Stimulated activated naive CD8-positive, alpha-beta T cell treated with anti-CD3 and anti-CD28 coated beads, Interleukin-15, amount 100 ng/mL, for 72 hours (primary cell): ENCODE results near the gene KIRREL3.

Experiments
- ATAC-seq: fragments of 150-1000 bp; cut with Tn5 transposase; 2 replicates; pipeline ENCODE4 v1.10.0; 2021; ENCODE audit warnings: mild to moderate bottlenecking, moderate library complexity
- DNase-seq, 2 donors: peaks; one replicate each; pipeline ENCODE4 v3.0.0; 2021 to 2022
- H3K27ac Mint-ChIP-seq, 2 donors: one replicate each; pipeline ENCODE4 v1.8.0; 2022; ENCODE audit warnings: mild to moderate bottlenecking in 2 of 2, mixed read lengths in 2 of 2, moderate library complexity in 2 of 2
- H3K27me3 Mint-ChIP-seq: one replicate; pipeline ENCODE4 v1.8.0; 2022; ENCODE audit warnings: mixed read lengths
- H3K4me1 Mint-ChIP-seq: one replicate; pipeline ENCODE4 v1.8.0; 2022; ENCODE audit warnings: mild to moderate bottlenecking, mixed read lengths
- H3K4me3 Mint-ChIP-seq, 2 donors: one replicate each; pipeline ENCODE4 v1.8.0; 2022; ENCODE audit warnings: mild to moderate bottlenecking in 2 of 2, mixed read lengths in 2 of 2, moderate library complexity in 1 of 2
- H3K9me3 Mint-ChIP-seq, 2 donors: one replicate each; pipeline ENCODE4 v1.8.0; 2022; ENCODE audit warnings: mixed read lengths in 2 of 2

KIRREL3 gene

DNA sequence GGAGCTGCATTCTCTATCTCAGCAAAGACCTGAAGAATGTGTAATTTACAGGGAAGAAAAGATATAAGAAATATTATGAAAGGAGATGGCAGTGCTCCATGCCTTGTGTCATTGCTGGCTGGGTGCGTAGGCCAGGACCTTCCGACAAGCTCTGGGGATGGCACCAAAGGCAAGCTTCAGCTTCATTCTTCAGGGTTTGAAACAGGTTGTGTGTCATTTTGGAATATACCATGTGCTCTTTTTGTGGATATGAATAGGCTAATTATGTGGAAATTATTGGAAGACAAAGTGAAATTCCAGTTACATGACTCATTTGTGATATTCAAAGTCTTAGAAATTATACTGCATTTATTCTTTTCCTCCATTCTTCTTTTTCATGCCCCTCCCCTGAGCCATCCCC lies 5.7 kb upstream of the KIRREL3 start:
- no peak overlapping the region for H3K27ac Mint-ChIP-seq
- H3K4me1 Mint-ChIP-seq: no peaks in the 10 kb centered on the region
- no peaks in the 10 kb centered on the region for H3K27me3 Mint-ChIP-seq
- DNase-seq (no peak), ATAC-seq (no peak)
- H3K9me3 Mint-ChIP-seq: no peaks in the 10 kb centered on the region
- H3K4me3 Mint-ChIP-seq: no peak overlapping the region

- peak; percentile 47 for ATAC-seq
- no peak for DNase-seq
- Mint-ChIP-seq H3K27me3 (no peaks in the 10 kb centered on the region), H3K9me3 (no peaks in the 10 kb centered on the region), H3K4me3 (no peak overlapping the region), H3K27ac (no peak overlapping the region), H3K4me1 (no peaks in the 10 kb centered on the region)
These were observed 2.9 kb upstream of the KIRREL3 start for GRCh38 chr11:127003260-127003981.

GRCh38 chr11:127002669-127003259 lies 2.2 kb upstream of the KIRREL3 start:
- ATAC-seq: no peak
- H3K4me3 Mint-ChIP-seq: no peak overlapping the region

GRCh38 chr11:127000981-127001380 lies 411 bp upstream of the KIRREL3 start:
- ATAC-seq: no peak
- Mint-ChIP-seq H3K4me3 (no peak overlapping the region), H3K4me1 (no peaks in the 10 kb centered on the region), H3K27me3 (no peaks in the 10 kb centered on the region), H3K9me3 (no peaks in the 10 kb centered on the region), H3K27ac (no peak overlapping the region)
- DNase-seq: no peak

More at GRCh38 chr11:127002669-127003259, 2.2 kb upstream of the KIRREL3 start:
- Mint-ChIP-seq H3K27me3 (no peaks in the 10 kb centered on the region), H3K9me3 (no peaks in the 10 kb centered on the region), H3K4me1 (no peaks in the 10 kb centered on the region), H3K27ac (no peak overlapping the region)
- DNase-seq: no peak

DNA sequence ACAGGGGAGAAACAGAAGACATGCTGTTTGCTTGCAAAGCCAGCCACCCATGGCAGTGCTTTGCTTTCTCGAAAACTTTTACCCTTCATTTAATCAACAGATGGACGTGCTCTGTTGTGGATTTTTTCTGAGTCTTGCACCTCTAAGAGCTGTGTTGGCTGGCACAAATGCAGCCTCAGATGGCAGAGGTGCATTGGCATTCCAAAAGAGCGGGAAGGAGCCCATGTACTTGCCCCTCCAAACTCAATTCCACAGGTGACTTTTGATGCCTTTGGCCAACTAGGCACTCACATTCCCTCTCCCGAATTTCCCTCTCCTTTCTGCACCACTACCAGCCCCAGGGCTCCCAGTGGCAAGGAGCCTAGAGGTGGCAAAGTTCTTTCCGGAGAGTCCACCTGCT lies 1.2 kb downstream of the KIRREL3 start:
- H3K4me1 Mint-ChIP-seq: no peaks in the 10 kb centered on the region
- no peak overlapping the region for H3K4me3 Mint-ChIP-seq
- peaks cover 6% of the 10 kb centered on the region for H3K27me3 Mint-ChIP-seq
- DNase-seq (no peak), ATAC-seq (no peak)
- H3K27ac Mint-ChIP-seq: no peak overlapping the region
- H3K9me3 Mint-ChIP-seq: no peaks in the 10 kb centered on the region

DNA sequence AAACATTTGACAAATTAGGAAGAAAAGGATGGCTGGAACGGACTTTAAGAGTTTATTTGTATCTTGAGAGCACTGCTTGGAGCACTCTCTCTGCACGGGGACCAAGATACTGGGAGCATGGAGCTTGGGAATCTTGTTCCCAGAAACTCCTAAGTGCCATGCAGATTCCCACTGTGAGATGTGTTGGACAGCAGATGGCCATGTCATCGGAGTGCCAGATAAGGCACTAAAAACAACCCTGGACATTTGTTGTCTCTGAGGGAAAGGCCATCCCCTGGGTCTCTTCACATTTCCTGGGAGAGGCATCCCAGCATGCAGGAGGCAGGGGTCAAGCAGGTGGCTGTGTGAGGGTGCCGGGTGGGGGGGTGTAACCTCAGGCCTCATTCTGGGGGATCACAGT lies 2.9 kb downstream of the KIRREL3 start:
- DNase-seq (no peak), ATAC-seq (no peak)
- Mint-ChIP-seq H3K9me3 (no peaks in the 10 kb centered on the region), H3K4me3 (no peak overlapping the region), H3K27ac (no peak overlapping the region), H3K4me1 (no peaks in the 10 kb centered on the region), H3K27me3 (peaks cover 18% of the 10 kb centered on the region)

DNA sequence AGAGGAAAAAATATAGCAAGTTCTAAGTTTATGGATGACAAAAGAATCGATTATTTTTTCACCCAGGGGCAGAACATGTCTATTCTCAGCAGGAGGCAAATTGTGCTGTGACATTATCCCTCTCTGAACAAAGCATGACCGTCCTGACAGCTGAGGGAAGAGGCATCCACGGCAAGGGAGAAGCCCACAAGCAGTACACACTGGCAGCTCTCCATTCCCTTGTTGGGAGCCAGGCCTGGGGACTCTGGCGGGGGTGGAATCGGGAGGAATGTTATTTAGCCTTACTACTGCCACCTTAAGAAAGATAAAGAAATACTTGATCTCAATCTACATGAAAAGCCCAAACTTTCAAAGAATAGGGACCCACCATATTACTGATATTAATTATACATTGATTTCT lies 3.4 kb downstream of the KIRREL3 start:
- H3K27me3 Mint-ChIP-seq: peaks cover 21% of the 10 kb centered on the region
- H3K4me1 Mint-ChIP-seq: no peaks in the 10 kb centered on the region
- no peak overlapping the region for H3K4me3 Mint-ChIP-seq
- H3K27ac Mint-ChIP-seq: no peak overlapping the region
- ATAC-seq (no peak), DNase-seq (no peak)
- no peaks in the 10 kb centered on the region for H3K9me3 Mint-ChIP-seq

DNA sequence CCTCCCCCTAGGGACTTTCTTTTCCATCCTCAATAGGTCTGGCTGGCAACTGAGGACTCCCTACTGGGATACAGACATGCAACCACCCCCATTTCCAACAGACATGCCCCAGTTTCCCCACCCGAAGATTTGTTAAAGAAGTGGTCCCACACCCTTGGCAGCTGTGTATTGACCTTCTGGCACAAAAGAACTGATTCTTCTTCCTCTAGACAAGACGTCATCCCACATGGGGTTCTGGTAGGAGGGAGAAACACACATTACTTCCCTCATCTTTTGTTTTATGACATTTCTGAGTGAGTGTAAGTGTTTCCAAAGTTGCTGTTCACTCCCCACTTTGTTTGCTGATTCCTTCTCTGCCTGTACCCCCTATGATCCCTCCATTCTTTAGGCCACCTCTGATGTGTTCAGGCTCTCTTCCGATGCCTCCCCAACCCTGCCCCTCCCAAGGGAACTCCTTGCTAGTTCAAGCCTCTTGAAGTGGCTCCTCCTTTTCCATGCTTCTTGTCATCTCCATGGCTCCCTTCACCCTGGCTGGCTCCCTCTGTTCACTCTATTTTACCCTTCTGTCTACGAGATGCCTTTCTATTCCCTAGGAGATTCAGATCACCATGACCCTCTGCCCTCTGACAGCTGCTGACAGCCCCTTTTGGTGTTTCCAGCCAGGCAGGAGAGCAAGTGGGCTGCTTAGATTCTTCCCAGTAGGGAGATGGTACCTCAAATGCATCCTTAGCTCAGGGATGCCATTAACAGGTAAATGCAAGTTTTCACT lies 4.3 kb downstream of the KIRREL3 start:
- Mint-ChIP-seq H3K4me1 (no peaks in the 10 kb centered on the region), H3K9me3 (no peaks in the 10 kb centered on the region), H3K4me3 (no peak overlapping the region), H3K27ac (no peak overlapping the region), H3K27me3 (peaks cover 24% of the 10 kb centered on the region)
- ATAC-seq (no peak), DNase-seq (no peak)

DNA sequence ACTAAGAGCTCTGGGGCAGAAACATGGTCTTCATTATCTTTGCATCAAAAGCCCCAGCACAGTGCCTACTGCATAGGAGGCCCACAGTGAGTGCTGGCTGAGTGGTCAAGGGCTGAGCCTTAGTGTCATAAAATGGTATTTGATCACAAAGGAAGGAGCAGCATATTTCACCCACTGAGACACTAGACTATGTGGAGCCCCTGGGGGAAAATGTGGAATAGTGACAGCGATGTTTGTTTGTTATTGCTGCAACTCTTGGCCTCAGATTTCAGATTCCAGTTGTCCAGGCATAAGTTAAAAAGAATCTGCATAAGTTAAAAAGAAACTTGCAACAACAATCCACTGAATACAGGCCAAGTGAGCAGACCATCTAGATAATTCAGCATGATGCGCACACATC lies 7.0 kb downstream of the KIRREL3 start:
- Mint-ChIP-seq H3K4me3 (no peak overlapping the region), H3K27ac (no peak overlapping the region), H3K9me3 (no peaks in the 10 kb centered on the region), H3K27me3 (peaks cover 40% of the 10 kb centered on the region), H3K4me1 (peaks cover 5% of the 10 kb centered on the region)
- DNase-seq: no peak
- no peak for ATAC-seq

DNA sequence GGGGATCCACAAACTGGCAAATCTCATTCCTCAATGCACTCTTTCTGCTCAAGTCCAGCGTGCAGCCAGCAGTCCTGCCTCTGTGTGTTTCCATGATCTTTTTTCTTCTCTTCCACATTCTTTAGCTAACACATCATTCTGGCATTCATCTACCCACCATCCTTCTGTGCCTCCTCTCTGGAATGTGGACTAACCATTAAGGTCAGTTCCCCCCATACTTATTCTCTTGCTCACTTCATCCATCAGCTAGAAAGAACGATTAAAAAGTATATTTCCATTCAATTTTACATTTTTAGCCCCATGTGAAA lies 7.8 kb downstream of the KIRREL3 start:
- Mint-ChIP-seq H3K27me3 (peaks cover 40% of the 10 kb centered on the region), H3K27ac (no peak overlapping the region), H3K9me3 (no peaks in the 10 kb centered on the region), H3K4me3 (no peak overlapping the region), H3K4me1 (peaks cover 5% of the 10 kb centered on the region)
- ATAC-seq (no peak), DNase-seq (no peak)

DNA sequence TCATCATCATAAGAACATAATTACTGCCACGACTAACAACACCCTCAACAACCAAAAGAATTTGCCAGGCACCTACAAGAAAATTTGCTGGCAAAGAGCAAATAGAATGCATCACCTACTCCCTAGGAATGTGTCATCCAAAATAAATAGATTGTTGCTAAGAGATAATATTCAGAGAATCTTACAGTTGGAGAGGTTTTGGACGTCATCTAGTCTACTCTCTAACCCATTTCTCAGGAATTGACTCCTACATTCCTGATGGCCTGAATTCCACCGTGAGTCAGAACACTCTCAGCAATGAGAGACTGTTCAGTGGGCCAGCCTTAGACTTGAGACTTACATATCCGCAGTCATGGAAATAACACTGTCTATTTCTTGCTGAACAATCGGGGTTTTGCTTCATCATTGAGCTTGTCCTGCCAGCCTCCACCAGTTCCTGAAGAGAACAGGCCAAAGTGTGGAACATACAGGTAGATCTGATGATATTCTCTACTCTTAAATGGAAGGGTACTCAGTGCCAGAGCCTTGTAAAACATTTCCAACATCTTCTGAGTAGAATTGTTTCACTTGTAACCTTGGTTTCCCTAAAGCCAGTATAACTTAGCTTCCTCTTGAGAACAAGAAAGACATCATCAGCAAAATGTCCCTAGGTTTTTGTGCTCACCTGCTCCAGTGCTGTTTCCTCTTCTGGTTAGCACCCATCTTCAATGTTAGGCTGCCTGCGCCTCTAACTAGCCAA lies 8.3 kb downstream of the KIRREL3 start:
- no peaks in the 10 kb centered on the region for H3K9me3 Mint-ChIP-seq
- no peak for DNase-seq

DNA sequence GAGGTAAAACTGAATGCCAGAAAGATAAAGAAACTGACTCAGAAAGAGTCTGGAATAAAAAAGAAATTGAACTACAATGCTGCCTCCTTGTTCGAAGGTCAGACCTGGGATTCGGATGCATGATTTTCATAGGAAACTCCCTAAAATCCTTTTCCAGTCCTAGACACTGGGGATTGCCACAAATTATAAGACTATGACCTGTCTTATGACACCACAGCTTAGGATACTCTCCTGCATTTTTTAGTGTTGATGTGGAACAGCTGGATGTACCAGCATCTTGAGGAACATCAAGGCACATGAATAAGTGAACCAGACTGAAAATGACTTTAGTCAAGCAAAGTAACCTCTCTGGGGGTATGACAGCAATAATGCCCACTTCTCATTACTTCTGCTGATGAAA lies 9.0 kb downstream of the KIRREL3 start:
- peaks cover 40% of the 10 kb centered on the region for H3K27me3 Mint-ChIP-seq
- H3K9me3 Mint-ChIP-seq: no peaks in the 10 kb centered on the region
- H3K4me3 Mint-ChIP-seq: no peak overlapping the region
- ATAC-seq (no peak), DNase-seq (no peak)
- H3K27ac Mint-ChIP-seq: no peak overlapping the region
- H3K4me1 Mint-ChIP-seq: peaks cover 5% of the 10 kb centered on the region

More for the DNA sequence above, 8.3 kb downstream of the KIRREL3 start:
- H3K4me1 Mint-ChIP-seq: peaks cover 5% of the 10 kb centered on the region
- H3K27ac Mint-ChIP-seq: no peak overlapping the region
- peaks cover 40% of the 10 kb centered on the region for H3K27me3 Mint-ChIP-seq
- no peak for ATAC-seq
- no peak overlapping the region for H3K4me3 Mint-ChIP-seq

DNA sequence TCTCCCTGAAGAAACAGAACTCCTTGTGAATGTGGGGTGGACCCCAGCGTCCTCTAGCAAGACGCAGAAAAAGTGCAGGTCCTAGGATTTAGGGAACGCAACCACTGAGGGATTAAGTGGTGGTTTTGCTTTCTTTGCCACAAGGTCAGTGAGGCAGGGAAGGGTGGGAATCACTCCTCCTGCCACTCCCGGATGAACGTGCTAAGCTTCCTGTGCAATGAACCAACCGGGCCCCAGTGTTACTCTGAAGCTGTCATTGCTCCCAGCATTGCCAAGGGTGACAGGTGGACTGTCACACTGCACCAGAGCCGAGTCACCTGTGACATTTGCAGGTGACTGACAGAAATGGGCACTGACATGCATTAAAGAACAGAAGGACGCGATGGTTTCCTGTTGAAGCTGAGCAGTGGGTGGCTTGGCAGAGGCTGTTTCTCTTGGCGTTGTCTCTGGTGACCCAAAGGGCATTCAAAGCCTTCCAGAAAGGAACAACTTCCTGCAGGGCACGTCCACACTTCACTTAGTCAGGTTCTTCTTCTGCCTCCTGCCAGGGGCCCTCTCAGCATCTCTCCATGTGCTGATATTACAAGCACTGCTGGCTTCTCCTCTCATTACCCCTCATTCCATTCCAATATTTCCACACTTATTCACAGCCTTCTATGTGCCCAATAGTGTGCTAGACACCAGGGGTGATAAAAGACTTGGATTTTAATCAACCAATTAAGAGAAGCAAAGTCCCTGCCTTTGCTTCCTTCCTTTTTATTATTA lies 9.7 kb downstream of the KIRREL3 start:
- ATAC-seq: no peak
- Mint-ChIP-seq H3K9me3 (no peaks in the 10 kb centered on the region), H3K27ac (no peak overlapping the region), H3K4me3 (no peak overlapping the region), H3K27me3 (peaks cover 40% of the 10 kb centered on the region), H3K4me1 (peaks cover 5% of the 10 kb centered on the region)
- DNase-seq: no peak

GRCh38 chr11:126989942-126990715 lies 10.4 kb downstream of the KIRREL3 start:
- H3K27ac Mint-ChIP-seq: no peak overlapping the region
- H3K27me3 Mint-ChIP-seq: peaks cover 40% of the 10 kb centered on the region
- ATAC-seq (peak; percentile 63), DNase-seq (peak; percentile 51 to 53)
- no peaks in the 10 kb centered on the region for H3K9me3 Mint-ChIP-seq
- H3K4me3 Mint-ChIP-seq: no peak overlapping the region
- peaks cover 5% of the 10 kb centered on the region for H3K4me1 Mint-ChIP-seq

DNA sequence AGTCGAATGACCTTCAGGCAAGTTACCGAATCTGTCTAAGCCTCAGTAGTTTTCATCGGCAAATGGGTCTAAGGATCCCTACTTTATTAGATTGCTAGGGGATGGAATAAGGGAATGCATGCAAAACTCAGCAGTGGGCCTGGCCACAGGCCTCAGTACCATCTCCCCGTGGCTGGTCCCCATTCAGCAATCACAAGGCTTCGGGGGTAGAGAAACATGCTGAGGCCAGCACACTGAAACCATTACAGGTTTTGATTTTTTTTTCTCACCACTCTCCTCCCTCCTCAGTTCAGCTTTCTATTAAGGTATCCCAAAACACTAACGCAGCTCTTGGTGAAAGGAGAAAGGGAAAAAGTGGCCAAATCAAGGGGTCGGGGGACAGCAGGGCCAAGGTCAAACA lies 11.9 kb downstream of the KIRREL3 start:
- ATAC-seq (no peak), DNase-seq (no peak)
- H3K4me3 Mint-ChIP-seq: no peak overlapping the region
- H3K4me1 Mint-ChIP-seq: peaks cover 5% of the 10 kb centered on the region
- peaks cover 32% of the 10 kb centered on the region for H3K27me3 Mint-ChIP-seq
- H3K27ac Mint-ChIP-seq: no peak overlapping the region
- no peaks in the 10 kb centered on the region for H3K9me3 Mint-ChIP-seq
